ENCODE data around the gene NUDT14.

Gene NUDT14

DNA sequence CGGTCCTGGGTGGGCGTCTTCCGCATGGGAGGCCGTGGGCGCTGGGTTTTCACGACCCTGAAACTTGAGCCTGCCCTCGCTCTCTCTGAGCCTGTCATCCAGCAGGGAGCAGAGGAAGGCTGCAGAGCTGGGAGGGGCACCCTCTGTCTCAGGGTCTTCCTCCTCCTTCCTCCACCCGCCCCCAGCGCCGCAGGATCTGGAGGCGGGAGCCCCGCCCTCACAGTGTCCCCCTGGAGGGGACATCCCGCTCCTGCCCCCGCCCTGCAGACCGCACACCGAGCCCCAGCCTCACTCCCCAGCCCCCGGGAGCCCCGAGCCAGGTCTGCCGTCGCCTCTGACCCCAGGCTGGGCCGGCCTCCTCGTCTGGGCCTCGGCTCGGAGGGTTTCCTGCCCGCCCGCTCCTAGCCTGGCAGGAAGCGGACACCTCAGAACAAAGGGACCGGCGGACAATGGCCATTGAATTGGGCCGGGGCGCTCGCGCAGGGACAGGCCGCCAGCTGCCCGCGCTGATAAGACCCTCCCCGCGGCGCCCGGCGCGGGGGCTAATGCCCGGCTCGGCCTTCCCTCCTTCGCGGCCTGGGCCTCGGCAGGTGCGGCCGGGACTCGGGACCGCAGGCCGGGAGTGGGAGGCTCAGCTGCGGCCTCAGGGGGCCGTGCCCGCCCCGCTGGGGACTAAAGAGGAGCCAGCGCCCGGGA, 15.3 kb upstream of the NUDT14 start:
- DNase-seq: no peak

DNA sequence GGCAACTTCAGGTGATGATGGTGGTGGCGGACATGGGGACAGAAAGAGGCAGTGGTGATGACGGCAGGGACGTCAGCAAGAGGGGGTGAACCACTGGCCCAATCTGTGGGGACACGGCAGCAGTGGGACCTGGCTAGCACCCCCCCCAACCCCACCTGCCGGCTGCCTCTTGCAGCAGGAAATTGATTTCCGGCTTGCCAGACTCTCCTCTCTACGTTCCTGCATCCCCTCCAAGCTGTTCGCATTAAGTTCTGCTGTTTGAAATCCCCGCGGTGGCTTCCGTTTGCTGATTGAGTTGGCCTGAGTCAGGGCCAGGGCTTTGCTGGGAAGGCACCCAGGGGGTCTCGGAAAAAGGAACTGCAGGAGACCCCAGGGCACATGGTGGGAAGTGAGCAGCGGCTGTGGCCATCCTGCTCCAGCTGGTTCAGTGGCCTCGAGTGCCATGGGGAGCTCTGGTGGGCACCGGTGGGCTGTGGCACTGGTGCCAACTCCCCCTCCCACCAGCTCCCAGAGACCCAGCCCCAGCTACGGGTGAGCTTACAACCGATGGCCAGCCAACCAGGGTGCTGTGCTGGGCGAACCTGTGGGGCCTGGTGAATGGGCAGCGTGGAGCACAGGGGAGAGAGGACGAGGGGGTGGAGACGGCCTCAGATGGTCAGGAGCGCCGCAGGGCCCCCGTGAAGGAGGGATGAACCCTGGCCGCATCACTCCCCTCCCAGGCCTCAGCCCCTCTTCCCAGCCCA, 14.6 kb upstream of the NUDT14 start:
- no peak for DNase-seq

- DNase-seq: no peak
Measured at GRCh38 chr14:105195051-105195450, 13.9 kb upstream of the NUDT14 start.

DNA sequence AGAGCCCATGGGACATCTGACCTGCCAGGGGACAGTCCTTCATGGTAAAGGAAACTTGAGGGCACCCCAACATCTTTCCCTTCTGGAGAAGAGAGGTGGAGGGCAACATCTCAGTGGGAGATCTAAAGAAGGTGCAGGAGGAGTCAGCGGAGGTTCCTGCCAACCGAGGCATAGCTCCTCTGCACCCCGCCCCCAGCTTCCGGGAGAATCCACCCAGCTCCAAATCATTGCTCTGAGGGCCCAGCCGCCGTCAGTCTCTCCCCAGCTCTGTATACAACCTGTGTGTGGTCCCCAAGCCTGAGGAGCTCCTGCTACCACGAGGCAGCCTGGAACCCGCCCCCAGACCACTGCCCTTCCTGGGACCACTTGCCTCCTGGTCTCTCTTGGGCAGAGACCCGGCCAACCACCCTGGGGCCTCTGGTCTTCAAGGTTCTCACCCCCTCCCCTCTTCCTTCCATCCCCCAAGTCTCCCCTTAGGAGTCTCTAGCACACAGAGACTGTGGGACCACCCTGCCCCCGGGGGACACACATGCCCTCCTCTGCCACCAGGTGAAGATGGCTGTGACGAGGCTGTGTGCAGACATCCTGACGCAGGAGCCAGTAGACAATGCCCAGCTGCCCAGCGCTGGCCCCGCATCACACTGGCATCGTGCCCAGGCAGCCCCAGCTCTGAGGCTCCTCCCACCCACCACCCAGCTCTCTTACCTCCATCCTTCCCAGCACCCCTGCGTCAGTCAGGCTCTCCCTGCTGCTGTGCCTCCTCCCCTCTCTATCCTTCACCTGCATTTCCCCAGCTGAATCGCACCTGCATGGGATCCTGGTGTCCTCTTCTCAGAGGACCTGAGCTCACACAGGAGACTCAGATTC, 13.0 kb upstream of the NUDT14 start:
- peak; percentile 74 for DNase-seq

DNA sequence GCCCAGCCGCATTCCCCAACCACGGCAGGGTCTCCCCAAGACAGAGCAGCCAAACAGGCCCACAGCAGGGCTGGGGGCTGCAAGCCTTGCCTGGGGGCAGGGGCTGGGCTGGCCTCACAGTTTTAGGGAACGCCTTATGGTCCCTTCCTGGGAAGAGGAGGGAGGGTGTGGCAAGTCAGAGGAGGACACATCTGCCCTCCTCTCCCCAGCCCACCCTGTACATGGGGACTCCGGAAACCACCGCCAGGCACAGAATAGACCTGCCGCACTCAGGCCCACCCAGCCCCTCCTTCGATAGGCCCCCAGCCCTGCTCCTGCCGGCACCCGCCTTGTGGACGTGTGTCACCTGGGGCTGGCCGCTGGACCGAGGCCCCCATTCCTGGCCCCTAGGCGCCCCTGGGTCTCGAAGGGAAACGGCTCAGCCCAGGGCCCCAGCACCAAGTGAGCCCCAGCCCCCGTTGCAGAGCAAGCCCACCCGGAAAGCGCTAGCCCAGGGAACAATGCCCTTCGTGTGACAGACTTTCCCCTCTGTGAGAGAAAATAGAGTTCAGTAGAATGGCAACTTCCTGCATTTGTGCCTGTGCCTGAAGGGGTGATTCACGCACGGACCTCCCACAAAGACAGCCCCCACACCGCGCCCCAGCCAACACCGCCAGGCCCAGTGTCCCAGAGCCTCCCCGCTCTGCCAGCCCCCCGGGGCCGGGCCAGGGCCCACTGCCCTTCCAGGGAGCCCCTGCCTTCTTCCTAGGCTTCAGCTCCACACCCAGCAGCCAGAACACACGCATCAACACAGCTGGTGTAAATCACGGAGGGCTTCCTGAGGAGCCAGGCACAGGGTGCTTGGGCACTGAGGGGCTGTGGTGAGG, 12.0 kb upstream of the NUDT14 start:
- no peak for DNase-seq

- DNase-seq: no peak
Measured at GRCh38 chr14:105187935-105188524, 6.9 kb upstream of the NUDT14 start.

DNA sequence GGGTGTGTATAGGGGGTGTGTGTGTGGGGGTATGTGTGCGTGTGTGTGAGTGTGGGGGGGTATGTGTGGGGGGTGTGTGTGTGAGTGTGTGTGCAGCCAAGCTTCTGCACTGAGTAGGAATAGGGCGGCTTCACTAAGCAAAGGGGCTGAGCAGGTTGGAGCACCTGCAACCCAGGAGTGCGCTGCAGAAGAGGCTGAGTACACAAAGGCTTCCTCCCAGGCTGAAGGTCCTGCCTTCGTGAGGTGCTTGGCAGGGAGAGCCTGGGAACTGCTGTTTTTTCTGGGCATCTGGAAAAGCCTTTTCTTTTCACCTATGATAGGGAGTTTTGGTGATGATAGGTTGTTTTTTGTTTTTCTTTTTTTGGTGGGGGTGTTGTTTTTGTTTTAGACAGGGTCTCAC, 6.0 kb upstream of the NUDT14 start:
- no peak for DNase-seq

DNA sequence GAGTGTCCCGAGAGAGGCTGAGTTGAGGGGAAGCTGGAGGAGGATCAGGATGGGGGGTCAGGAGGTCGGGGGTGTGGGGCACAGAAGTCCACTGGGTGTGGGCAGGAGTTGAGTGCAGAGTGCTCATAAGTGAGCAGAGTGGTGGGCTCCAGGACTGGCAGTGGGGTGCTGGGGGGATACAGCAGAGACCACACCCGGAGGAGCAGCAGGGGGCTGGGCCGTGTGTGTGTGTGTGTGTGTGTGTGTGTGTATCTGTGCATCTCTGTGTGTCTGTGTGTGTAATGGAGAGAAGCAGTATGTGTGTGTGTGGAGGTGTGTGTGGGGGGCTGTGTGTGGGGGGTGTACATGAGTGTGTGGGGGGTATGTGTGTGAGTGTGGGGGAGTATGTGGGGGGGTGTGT, 4.9 kb upstream of the NUDT14 start:
- no peak for DNase-seq

DNA sequence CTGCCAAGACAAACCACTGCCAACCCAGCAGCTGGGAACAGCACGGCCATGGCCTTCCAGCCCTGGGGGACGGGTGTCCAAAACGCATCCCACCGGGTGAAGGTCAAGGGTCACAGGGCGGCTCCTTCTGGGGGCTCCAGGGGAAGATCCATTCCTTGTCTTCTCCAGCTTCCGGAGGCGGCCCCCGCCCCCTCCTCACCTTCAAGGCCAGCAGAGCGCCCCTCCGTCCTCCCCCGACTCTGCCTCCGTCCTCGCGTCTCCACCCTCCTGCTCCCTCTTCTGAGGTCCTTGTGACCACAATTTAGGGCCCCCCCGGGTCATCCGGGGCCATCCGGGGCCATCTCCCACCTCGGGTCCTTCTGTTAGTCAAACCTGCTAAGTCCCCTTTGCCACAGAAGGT, 3.9 kb upstream of the NUDT14 start:
- no peak for DNase-seq

- DNase-seq: no peak
Measured at GRCh38 chr14:105184461-105184860, 3.3 kb upstream of the NUDT14 start.

DNA sequence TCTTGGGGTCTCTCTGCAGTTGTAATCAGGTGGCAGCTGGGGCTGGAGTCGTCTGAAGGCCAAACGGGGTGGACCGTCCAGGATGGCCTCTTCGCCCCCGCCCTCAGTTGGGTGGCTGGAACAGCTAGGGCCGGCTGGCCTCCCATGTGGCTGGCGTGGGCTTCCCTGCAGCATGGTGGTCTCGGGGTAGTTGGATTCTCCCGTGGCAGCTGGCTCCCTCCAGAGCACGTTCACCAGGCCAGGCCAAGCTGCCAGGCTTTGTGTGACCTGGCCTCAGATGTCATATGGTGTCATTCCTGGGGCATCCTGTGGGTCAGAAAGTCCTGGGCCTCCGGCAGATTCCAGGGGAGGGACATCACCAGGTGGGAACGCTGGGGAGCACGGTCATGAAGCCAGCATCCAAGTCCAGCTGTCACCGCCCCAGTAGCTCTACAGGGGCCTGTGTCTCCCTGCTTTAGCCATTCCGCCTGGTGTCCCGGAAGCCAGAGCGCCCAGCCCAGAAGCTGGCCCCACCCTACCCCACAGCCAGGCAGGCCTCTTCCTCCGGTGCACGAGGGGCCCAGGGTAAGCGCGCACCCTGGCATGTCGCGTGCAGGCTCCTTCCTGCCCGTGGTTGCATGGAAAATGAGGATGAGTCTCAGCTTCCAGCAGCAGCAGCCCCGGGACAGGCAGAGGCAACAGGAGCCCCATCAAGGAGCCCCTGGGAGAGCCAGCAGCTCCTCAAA, 1.3 kb upstream of the NUDT14 start:
- DNase-seq: no peak

DNA sequence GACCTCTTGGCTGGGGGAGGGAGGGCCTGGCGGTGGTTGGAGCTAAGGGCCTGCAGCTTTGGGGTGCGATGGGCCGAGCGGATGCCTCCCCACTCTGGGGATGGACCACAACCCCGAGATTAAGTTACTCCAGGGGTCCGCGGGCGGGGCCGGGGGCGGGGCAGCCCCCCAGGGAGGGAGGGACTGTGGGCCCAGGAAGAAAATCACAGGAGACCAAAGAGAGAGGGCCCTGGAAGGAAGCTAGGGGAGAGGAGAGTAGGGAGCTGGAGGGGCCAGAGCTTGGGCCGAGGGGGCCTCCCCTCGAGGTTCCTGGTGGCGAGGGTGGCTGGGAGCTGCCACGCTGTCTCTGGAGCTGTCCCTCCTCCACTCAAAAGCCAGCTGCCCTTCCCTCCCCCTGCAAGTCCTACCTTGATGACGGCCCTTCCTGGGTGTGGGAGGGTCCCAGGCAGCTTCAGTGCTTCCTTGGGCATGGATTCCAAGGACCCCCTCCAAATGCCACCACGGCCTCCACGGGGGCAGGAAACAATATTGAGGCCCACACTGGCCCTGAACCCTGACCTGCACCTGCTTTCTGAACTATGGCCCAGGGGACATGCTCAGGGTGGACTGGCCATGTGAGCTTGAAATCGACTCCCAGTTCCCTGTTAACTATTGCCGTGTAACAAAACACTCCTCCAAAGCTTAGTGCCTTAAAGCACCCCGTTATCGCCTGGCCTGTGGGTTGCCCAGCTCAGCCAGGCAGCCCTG, 610 bp upstream of the NUDT14 start:
- DNase-seq: no peak

- DNase-seq: no peak
Measured at GRCh38 chr14:105179191-105179590, 1.9 kb downstream of the NUDT14 start.

DNA sequence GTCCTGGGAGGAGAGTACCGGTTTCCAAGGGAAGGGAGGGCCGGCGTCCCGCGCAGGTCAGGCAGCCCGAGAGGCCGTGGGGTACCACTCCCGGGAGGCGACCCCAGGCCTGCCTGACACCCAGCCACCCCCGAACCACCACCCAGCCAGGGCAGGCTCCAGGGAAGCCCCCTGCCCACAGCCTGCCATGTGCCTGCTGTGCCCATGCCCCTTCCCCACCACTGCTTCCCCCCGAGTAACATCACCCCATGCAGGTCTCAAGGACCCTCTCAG, 2.3 kb downstream of the NUDT14 start:
- no peak for DNase-seq

GRCh38 chr14:105178069-105178867, 2.8 kb downstream of the NUDT14 start:
- DNase-seq: no peak

DNA sequence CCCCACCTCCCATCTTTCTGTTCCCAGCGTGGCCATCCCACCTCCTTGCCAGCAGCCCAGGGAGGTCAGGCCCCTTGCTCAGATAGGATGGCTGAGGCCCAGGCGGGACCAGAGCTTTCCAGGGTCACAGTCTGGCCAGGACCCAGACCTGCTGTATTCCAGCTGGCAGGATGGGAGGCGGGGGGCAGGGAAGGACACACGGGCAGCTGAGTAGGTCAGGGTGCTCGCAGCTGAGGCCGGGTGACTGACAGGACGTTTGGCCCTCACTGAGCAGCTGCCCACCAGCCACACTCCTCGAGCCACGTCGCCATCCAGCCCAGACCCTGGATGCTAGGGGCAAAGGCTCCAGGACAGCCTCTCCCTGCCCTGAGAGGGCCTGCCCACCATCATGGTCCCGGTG, 4.0 kb downstream of the NUDT14 start:
- DNase-seq: no peak

DNA sequence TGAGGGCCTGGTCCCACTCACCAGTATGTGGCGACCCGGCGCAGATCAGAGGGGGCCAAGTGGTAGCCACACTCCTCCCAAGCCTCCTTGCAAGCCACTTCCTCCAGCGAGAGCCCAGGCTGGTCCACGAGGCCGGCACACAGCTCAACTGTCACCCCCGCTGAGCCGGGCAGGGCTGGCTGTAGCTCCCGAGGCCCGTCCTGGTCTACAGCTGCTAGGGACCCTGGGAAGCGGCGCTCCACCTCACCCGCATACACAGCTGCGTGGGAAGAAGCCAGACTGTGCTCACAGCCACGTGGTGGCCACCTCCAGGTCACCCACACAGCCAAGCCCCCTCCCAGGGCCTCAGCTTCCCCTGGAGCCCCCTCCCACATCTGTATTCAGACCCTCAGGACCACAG, 4.6 kb downstream of the NUDT14 start:
- no peak for DNase-seq

GRCh38 chr14:105173901-105174894, 6.9 kb downstream of the NUDT14 start:
- peak; percentile 79 for DNase-seq

DNA sequence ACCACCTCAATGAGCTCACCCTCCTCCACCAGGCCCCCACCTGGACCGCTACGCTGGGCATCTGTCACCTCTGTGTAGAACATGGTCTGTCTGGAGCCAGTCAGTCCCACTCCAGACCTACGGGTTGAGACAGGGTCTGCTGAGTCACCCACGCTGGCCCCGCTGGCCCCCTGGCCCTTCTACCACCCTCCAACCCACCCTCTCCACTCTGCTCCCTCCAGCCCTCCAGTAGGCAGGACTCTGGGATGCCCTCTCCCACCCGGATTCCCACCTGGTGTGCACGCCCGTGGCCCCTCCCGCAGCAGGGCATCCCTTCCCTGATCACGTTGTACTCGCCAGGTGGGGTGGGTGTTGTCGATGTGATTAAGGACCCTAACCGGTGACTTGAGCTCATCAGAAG, 8.0 kb downstream of the NUDT14 start:
- DNase-seq: no peak
